ENCODE data around the gene CDC42BPG. TPM values are rescaled to one million over a fixed set of nuclear protein-coding genes. Genes with fewer than 3 reads are reported as not detected.

CDC42BPG gene
- total and polyA plus RNA-seq, 9 of the 15 experiments (the other 6 are each of a cell fraction or from before 2014, with no cell fraction given) = 0.04 to 8.8 (median 2.1) TPM

DNA sequence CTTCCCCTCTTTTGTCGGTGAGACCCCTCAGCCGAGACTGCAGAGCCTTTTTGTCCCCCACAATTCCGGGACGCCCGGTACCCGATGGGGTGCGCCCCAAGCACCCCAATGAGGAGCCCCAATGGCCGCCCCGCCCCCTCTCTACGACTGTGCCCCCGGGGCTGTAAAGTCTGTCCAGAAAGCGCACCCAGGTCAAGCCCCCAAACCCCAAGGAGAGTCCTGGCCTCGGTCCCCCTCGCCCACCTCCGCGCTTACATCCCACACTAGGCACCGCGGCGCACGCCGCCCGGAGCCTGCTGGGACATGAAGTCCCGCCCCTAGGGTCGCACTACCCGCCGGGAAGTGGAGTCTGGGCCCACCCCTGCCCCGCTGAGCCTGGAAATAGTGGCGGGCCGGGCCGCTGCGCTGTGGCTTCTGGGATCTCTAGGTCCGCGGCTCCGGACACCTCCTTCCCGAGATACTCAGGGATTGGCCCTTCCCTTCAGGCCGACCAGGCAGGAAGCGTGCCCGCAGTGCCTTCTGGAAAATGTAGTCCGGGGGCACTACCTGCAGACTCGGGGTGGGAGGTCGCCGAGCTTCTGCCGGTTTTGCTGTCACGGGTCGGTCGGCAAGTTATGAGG lies 34.1 kb downstream of the CDC42BPG start, which contains the start of gene MEN1 (continued):
- TF ChIP-seq, protein P1, sequence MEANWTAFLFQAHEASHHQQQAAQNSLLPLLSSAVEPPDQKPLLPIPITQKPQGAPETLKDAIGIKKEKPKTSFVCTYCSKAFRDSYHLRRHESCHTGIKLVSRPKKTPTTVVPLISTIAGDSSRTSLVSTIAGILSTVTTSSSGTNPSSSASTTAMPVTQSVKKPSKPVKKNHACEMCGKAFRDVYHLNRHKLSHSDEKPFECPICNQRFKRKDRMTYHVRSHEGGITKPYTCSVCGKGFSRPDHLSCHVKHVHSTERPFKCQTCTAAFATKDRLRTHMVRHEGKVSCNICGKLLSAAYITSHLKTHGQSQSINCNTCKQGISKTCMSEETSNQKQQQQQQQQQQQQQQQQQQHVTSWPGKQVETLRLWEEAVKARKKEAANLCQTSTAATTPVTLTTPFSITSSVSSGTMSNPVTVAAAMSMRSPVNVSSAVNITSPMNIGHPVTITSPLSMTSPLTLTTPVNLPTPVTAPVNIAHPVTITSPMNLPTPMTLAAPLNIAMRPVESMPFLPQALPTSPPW (CRISPR knock-in tag; IDR thresholded peaks at IDR 0.05) = peak; percentile 73
- TF ChIP-seq NR2C2 (CRISPR knock-in tag; IDR thresholded peaks at IDR 0.05) (0 out of 2 replicates have a peak, but pooled peaks have one; percentile 25), NR2C2 (tag; IDR thresholded peaks at IDR 0.05) (peak; percentile 94), SIRT6 (IDR thresholded peaks at IDR 0.05; ENCODE audit: low read depth, low read length) (no peak), ARNT (IDR thresholded peaks at IDR 0.05) (no peak), CREB1 (IDR thresholded peaks at IDR 0.05) (no peak; the same call in none of the 2 replicates), CREB1 (CRISPR knock-in tag; IDR thresholded peaks at IDR 0.05) (peak; percentile 58; the same call in 1 of the 2 replicates), ZNF197 (CRISPR knock-in tag; IDR thresholded peaks at IDR 0.05; ENCODE audit: low read depth) (peak; percentile 75; the same call in 1 of the 2 replicates)
- TF ChIP-seq, protein P2, sequence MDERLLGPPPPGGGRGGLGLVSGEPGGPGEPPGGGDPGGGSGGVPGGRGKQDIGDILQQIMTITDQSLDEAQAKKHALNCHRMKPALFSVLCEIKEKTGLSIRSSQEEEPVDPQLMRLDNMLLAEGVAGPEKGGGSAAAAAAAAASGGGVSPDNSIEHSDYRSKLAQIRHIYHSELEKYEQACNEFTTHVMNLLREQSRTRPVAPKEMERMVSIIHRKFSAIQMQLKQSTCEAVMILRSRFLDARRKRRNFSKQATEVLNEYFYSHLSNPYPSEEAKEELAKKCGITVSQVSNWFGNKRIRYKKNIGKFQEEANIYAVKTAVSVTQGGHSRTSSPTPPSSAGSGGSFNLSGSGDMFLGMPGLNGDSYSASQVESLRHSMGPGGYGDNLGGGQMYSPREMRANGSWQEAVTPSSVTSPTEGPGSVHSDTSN (CRISPR knock-in tag; IDR thresholded peaks at IDR 0.05; ENCODE audit: low read depth) = no peak
- TF ChIP-seq, protein P2 (tag; conservative IDR thresholded peaks at IDR 0.05; ENCODE audit: low read depth) = no peak
- TF ChIP-seq, protein P3, sequence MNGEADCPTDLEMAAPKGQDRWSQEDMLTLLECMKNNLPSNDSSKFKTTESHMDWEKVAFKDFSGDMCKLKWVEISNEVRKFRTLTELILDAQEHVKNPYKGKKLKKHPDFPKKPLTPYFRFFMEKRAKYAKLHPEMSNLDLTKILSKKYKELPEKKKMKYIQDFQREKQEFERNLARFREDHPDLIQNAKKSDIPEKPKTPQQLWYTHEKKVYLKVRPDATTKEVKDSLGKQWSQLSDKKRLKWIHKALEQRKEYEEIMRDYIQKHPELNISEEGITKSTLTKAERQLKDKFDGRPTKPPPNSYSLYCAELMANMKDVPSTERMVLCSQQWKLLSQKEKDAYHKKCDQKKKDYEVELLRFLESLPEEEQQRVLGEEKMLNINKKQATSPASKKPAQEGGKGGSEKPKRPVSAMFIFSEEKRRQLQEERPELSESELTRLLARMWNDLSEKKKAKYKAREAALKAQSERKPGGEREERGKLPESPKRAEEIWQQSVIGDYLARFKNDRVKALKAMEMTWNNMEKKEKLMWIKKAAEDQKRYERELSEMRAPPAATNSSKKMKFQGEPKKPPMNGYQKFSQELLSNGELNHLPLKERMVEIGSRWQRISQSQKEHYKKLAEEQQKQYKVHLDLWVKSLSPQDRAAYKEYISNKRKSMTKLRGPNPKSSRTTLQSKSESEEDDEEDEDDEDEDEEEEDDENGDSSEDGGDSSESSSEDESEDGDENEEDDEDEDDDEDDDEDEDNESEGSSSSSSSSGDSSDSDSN (IDR thresholded peaks at IDR 0.05; ENCODE audit: borderline replicate concordance in 1 of 2, low read depth in 2 of 2, low read length in 2 of 2) = peak; percentile 47 to 86; a peak in 2 of 4 replicates
- TF ChIP-seq, protein P4, sequence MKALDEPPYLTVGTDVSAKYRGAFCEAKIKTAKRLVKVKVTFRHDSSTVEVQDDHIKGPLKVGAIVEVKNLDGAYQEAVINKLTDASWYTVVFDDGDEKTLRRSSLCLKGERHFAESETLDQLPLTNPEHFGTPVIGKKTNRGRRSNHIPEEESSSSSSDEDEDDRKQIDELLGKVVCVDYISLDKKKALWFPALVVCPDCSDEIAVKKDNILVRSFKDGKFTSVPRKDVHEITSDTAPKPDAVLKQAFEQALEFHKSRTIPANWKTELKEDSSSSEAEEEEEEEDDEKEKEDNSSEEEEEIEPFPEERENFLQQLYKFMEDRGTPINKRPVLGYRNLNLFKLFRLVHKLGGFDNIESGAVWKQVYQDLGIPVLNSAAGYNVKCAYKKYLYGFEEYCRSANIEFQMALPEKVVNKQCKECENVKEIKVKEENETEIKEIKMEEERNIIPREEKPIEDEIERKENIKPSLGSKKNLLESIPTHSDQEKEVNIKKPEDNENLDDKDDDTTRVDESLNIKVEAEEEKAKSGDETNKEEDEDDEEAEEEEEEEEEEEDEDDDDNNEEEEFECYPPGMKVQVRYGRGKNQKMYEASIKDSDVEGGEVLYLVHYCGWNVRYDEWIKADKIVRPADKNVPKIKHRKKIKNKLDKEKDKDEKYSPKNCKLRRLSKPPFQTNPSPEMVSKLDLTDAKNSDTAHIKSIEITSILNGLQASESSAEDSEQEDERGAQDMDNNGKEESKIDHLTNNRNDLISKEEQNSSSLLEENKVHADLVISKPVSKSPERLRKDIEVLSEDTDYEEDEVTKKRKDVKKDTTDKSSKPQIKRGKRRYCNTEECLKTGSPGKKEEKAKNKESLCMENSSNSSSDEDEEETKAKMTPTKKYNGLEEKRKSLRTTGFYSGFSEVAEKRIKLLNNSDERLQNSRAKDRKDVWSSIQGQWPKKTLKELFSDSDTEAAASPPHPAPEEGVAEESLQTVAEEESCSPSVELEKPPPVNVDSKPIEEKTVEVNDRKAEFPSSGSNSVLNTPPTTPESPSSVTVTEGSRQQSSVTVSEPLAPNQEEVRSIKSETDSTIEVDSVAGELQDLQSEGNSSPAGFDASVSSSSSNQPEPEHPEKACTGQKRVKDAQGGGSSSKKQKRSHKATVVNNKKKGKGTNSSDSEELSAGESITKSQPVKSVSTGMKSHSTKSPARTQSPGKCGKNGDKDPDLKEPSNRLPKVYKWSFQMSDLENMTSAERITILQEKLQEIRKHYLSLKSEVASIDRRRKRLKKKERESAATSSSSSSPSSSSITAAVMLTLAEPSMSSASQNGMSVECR (CRISPR knock-in tag; IDR thresholded peaks at IDR 0.05) = peak; percentile 42
- TF ChIP-seq, protein P5, sequence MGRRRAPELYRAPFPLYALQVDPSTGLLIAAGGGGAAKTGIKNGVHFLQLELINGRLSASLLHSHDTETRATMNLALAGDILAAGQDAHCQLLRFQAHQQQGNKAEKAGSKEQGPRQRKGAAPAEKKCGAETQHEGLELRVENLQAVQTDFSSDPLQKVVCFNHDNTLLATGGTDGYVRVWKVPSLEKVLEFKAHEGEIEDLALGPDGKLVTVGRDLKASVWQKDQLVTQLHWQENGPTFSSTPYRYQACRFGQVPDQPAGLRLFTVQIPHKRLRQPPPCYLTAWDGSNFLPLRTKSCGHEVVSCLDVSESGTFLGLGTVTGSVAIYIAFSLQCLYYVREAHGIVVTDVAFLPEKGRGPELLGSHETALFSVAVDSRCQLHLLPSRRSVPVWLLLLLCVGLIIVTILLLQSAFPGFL (CRISPR knock-in tag; IDR thresholded peaks at IDR 0.05) = no peak
- TF ChIP-seq, protein P6, sequence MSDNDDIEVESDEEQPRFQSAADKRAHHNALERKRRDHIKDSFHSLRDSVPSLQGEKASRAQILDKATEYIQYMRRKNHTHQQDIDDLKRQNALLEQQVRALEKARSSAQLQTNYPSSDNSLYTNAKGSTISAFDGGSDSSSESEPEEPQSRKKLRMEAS (CRISPR knock-in tag; IDR thresholded peaks at IDR 0.05) = peak; percentile 39

Measured in K562 (cell line).